ENCODE data around the gene SRRM2. TPM values are rescaled to one million over a fixed set of nuclear protein-coding genes. Genes with fewer than 3 reads are reported as not detected.

SRRM2 gene
- total RNA-seq, 2 experiments from 2014 or later = 1,187 to 1,199 TPM

GRCh38 chr16:2790631-2791030 lies 38.2 kb downstream of the SRRM2 start:
- Histone ChIP-seq H3K4me1 (ENCODE audit: insufficient read depth, low read length) (peaks cover 14% of the 10 kb centered on the region), H3K27me3 (ENCODE audit: control insufficient read depth in 1 of 2, insufficient read depth in 2 of 2, low read length in 2 of 2) (peaks cover 5 to 16% of the 10 kb centered on the region in 2 experiments), H3K9me3 (ENCODE audit: control insufficient read depth in 1 of 2, insufficient read depth in 1 of 2, low read length in 2 of 2) (no peaks in the 10 kb centered on the region), H3K4me3 (ENCODE audit: low read length) (no peak overlapping the region), H3K36me3 (ENCODE audit: insufficient read depth, low read length) (no peaks in the 10 kb centered on the region), H3K27ac (ENCODE audit: low read depth in 1 of 2, low read length in 2 of 2) (no peak overlapping the region)
- Mint-ChIP-seq H3K4me3 (no peak overlapping the region), H3K36me3 (ENCODE audit: low read depth) (no peaks in the 10 kb centered on the region), H3K4me1 (ENCODE audit: low read depth) (no peaks in the 10 kb centered on the region), H3K27ac (no peak overlapping the region), H3K27me3 (peaks cover 48% of the 10 kb centered on the region), H3K9me3 (no peaks in the 10 kb centered on the region)
- ChIA-PET CTCF (no interaction called here), POLR2A (no interaction called here)
- ATAC-seq (ENCODE audit: poor library complexity) = no peak
- no peak for TF ChIP-seq CTCF (IDR thresholded peaks at IDR 0.05)
- no peak for DNase-seq
- intact Hi-C loops (cut with DNase I, micrococcal nuclease) = no loop called here

- Histone ChIP-seq H3K27me3 (ENCODE audit: control insufficient read depth in 1 of 2, insufficient read depth in 2 of 2, low read length in 2 of 2) (peaks cover 5 to 16% of the 10 kb centered on the region in 2 experiments), H3K4me1 (ENCODE audit: insufficient read depth, low read length) (peaks cover 8% of the 10 kb centered on the region), H3K36me3 (ENCODE audit: insufficient read depth, low read length) (no peaks in the 10 kb centered on the region), H3K4me3 (ENCODE audit: low read length) (no peak overlapping the region), H3K9me3 (ENCODE audit: control insufficient read depth in 1 of 2, insufficient read depth in 1 of 2, low read length in 2 of 2) (no peaks in the 10 kb centered on the region), H3K27ac (ENCODE audit: low read depth in 1 of 2, low read length in 2 of 2) (no peak overlapping the region)
- H3K36me3 Mint-ChIP-seq (ENCODE audit: low read depth) = no peaks in the 10 kb centered on the region
- CTCF ChIA-PET = no interaction called here
- H3K4me3 Mint-ChIP-seq = no peak overlapping the region
- DNase-seq (no peak), ATAC-seq (ENCODE audit: poor library complexity) (no peak)
- H3K4me1 Mint-ChIP-seq (ENCODE audit: low read depth) = no peaks in the 10 kb centered on the region
- H3K9me3 Mint-ChIP-seq = no peaks in the 10 kb centered on the region
- H3K27ac Mint-ChIP-seq = no peak overlapping the region
- POLR2A ChIA-PET = interaction anchor here (0.6 kb wide), 1 partner anchor 9 kb away, joined by 3 read pairs; no protein-coding TSS in a partner anchor
- peaks cover 47% of the 10 kb centered on the region for H3K27me3 Mint-ChIP-seq
- intact Hi-C loops (cut with DNase I, micrococcal nuclease) = no loop called here
- TF ChIP-seq CTCF (IDR thresholded peaks at IDR 0.05) = no peak
Measured at GRCh38 chr16:2791174-2791573, 38.7 kb downstream of the SRRM2 start.

- POLR2A ChIA-PET = interaction anchor here (0.6 kb wide), 1 partner anchor 36 kb away, joined by 4 read pairs; no protein-coding TSS in a partner anchor
Measured at GRCh38 chr16:2792940-2793339, 40.5 kb downstream of the SRRM2 start.

More at GRCh38 chr16:2792940-2793339, 40.5 kb downstream of the SRRM2 start:
- peaks cover 5 to 10% of the 10 kb centered on the region in 2 experiments for H3K27me3 ChIP-seq (ENCODE audit: control insufficient read depth in 1 of 2, insufficient read depth in 2 of 2, low read length in 2 of 2)
- Mint-ChIP-seq H3K27ac (no peak overlapping the region), H3K4me3 (no peak overlapping the region), H3K4me1 (ENCODE audit: low read depth) (no peaks in the 10 kb centered on the region), H3K9me3 (no peaks in the 10 kb centered on the region), H3K27me3 (peaks cover 40% of the 10 kb centered on the region), H3K36me3 (ENCODE audit: low read depth) (no peaks in the 10 kb centered on the region)
- ATAC-seq (ENCODE audit: poor library complexity) (no peak), DNase-seq (no peak)
- H3K9me3 ChIP-seq (ENCODE audit: control insufficient read depth in 1 of 2, insufficient read depth in 1 of 2, low read length in 2 of 2) = no peaks in the 10 kb centered on the region
- intact Hi-C loops (cut with DNase I, micrococcal nuclease) = no loop called here
- H3K36me3 ChIP-seq (ENCODE audit: insufficient read depth, low read length) = no peaks in the 10 kb centered on the region
- CTCF ChIA-PET = no interaction called here
- H3K4me1 ChIP-seq (ENCODE audit: insufficient read depth, low read length) = peaks cover under 1% of the 10 kb centered on the region
- no peak overlapping the region for H3K4me3 ChIP-seq (ENCODE audit: low read length)
- no peak for TF ChIP-seq CTCF (IDR thresholded peaks at IDR 0.05)
- H3K27ac ChIP-seq (ENCODE audit: low read depth in 1 of 2, low read length in 2 of 2) = no peak overlapping the region
